HG02623 (cell line): ENCODE data around the gene SNX25.
"Not testable (repeated sequence)": the region's sequence is repeated elsewhere in the genome, so short reads cannot be mapped to it uniquely, and the experiment has no call there.

Experiments used
- ATAC-seq: cut with Tn5 transposase; IDR thresholded peaks from one replicate; pipeline ENCODE4 v1.9.1; 2021; ENCODE audit warnings: moderate library complexity; ENCODE audit not compliant: unreplicated experiment

SNX25 gene

DNA sequence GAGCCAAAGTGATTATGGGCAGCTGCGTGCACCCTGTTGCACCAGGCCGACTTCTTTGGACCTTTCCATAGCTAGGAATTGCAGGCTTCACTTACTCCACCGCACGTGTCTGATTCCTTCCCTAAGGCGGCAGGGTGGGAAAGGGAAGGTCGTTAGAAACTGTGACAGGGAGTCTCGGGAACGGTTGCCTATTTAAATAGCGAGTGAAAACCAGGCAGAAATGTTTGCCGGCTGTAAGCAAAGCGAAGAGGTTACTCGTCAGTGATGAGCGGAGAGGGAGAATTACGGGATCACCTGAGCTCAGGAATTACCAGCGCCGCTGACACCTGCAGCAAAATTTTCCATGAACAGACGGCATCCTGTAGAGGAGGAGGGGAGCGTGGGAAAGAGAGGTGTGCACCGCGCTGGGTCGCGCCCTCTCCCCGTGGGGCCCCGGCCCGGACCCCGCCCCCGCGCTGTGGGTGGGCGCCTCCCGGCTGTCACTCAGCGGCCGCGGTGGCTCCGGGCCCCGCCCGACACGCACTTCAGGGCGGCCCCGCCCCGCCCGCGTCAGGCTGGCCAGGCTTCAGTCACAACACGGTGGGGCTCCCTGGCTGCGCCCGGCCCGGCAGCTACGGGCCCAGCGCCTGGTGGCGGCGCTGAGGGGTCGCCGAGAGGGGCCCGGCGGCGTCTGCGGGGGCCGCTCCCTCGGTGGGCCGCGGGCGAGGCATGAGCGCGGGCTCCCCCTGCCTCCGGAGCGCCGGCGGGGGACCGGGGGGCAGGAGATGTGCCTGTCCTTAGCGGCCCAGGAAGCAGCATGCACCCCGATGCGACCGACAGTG is at the start of gene SNX25:
SNX25 (plus strand) TSS at position 568 of the 821 bp plus-strand sequence; CDS start at position 797, 229 bp downstream.
- ATAC-seq: peak; percentile 68

DNA sequence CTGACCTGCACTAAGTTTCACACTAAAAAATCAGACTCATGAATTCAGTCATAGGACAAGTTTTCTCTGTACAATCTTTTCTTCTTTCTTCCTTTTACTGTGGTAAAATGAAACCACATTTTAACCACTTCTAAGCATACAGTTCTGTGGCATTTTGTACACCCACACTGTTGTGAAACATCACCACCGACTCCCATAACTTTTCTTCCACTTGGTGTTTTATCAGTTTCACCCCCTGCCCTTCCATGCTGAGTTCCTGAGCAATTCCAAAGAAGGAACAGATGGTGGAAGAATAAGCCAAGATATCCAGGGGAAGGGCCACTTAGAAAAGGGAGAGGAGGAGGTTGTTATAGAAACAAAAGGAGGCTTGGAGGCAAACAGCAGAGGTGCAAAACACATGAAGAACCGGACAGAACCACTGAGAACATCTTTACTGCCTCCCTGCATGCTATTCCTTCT is 43.8 kb upstream of the SNX25 start:
- ATAC-seq: peak; percentile 97

DNA sequence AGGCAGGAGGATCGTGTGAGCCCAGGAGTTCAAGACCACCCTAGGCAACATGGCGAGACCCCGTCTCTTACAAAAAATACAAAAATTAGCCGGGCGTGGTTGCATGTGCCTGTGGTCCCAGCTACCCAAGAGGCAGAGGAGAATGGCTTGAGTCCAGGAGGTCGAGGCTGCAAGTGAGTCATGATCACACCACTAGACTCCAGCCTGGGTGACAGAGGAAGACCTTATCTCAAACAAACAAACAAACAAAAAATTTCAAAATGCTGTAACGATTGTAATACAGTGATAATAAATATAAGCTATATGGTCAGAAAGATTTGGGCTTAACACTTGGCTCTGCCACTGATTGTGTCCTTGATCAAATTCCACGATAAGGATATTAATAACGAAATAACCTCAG is 42.2 kb upstream of the SNX25 start:
- no peak for ATAC-seq

DNA sequence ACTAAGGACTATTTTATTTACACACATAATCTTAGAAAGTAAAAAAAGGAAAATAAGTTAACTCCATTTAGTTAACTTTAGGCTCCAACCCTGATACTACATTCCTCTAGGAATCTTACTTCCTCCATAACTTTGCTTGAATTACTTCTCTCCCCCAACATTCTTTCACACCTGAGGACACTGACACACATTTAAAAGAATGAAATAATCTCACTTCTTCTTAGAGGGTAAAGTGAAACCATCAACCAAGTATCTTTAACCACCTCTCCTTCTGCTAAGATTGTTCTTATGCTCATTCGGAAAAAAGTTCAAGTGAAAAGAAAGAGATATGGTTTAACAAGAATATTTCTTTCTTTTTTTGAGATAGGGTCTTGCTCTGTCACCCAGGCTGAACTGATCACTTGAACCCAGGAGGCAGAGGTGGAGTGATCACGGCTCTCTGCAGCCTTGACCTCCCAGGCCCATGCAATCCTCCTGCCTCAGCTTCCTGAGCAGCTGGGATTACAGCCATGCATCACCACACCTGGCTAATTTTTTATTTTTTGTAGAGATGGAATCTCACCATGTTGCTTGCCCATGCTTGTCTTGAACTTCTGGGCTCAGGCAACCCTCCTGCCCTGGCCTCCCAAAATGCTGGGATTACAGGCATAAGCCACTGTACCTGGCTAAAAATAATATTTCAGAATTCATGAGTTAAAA is 37.9 kb upstream of the SNX25 start:
- ATAC-seq: peak; percentile 80

DNA sequence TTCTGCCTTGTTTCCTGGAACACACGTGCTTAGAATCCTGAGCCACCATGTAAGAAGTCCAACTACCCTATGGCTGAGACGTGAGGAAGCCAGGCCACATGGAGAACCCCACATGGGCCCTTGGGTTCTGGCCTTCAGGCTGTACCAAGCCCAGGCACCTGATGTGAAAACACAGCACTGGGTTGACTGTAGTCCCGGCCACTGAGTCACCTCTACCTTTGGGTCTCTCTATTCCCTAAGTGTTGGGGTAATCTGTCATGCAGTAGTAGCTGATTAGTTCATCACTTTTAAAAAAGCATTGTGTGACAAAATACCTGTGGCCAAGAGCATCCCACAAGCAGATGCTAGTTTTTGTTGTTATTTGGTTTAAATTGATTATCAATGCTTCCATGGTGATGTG is 29.9 kb upstream of the SNX25 start:
- ATAC-seq: no peak

DNA sequence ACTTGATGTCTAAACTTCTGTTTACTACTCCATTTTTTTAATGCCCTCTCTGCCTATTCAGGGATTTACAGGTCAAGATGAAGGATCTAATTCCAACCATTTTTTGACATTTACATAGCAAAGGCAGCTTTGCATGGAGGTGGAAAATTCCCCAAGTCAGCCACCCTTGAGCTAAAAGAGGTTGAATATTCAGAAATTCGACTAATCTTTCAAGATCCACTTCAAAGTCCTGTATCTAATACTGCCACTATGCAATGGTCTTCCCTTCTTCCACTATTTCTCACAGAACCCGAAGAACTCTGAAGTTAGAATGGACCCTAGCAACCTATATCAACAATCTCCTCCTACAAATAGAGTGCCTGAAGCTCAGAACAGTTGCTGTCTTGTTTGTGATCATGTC is 27.2 kb upstream of the SNX25 start:
- no peak for ATAC-seq

DNA sequence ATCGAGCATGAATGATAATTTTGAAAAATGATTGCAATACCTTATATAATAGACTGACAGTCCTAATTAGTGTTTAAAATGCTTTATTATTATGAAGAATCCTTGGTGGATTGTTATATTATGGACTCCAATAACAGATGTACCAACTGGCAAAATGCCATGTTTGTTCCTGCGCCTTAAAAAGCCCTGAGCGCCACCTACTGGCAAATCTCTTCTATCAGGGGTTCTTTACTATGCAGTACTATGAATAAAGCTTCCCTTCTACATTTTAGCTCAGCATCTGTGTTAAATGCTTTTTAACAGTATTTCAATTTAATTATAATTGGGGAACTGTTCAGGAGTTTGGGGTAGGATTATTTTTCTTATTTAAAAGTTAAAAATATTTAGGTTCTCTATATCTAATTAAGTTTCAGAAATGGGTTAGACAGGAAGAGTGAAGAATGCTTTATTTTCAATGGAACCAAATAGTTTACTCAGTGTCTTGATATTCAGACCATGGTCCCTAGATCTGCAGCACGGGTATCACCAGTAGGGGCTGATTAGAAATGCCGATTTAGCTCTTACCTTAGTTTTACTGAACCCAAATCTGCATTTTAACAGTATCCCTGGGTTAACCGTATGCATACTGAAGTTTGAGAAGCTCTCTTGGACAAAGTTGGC is 25.6 kb upstream of the SNX25 start:
- peak; percentile 57 for ATAC-seq

DNA sequence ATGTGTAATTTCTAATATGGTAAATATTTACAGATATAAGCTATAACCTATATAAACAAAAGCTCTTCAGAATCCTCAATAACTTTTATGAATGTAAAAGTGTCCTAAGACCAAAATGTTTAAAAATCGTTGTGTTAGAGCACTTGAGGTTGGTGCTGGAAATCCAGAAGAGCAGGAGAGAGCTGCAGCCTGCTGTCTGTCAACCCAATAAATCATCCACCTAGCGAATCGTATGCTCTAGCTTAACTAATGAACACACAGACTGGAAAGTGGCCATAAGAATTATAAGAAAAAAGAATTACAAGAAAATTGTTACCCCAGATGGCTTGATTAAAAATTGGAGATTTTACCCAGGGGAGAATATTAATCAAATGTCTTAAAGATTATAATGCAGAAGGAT is 22.6 kb upstream of the SNX25 start:
- ATAC-seq: no peak

DNA sequence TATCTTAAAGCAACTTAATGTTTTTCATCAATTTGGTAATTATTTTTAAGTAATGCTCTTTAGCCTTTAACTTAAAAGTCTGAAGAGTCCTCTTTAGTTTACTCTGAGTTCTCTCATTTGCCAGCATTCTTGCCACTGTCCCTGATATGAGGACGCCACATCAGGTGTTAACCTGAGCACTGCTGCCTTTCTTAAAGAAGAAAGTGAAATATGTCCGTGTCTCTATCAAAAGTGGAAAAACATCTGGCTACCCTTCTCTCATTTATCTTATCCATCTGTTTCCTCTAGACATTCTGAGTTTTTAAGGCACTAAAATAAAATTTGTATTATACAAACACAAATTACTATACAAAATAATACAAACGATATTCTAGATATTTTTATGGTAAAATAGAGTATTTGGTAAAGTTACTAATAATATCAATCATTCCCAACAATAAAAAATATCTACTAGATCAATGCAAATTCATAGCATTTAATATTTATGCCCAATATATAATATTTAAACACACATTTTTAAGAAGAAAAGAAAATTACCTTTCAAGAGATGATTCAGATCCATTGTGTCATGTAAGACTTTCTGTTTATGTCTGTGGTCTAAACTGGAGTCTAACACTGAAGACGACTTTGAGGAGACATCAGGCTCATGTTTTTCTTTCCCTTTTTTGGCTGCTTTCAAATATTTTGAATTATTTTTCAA is 19.6 kb upstream of the SNX25 start:
- ATAC-seq: no peak

DNA sequence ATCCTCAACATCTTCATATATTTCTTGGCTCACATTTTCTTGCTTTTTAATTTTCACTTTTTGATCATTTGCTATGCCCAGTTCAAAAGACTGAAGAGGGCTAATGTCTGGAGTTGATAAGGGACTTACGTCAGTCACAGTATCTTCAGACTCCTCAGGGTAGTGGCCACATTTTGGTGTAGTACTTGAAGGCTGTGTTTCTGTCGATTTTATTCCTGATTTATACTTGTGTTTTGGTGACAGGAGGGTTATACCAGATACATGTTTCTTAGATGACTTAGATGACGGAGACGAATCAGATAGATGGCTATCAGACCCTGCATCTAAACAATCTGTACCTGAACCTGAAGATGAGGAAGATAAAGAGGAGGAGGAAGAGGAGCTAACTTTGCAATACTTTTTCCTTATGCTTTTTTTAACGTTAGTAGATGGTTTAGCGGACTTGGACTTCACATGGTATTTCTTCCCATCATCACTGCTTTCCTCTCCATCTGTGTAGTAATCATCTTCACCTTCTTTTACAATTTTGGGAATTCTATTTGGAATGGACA is 19.0 kb upstream of the SNX25 start:
- no peak for ATAC-seq

DNA sequence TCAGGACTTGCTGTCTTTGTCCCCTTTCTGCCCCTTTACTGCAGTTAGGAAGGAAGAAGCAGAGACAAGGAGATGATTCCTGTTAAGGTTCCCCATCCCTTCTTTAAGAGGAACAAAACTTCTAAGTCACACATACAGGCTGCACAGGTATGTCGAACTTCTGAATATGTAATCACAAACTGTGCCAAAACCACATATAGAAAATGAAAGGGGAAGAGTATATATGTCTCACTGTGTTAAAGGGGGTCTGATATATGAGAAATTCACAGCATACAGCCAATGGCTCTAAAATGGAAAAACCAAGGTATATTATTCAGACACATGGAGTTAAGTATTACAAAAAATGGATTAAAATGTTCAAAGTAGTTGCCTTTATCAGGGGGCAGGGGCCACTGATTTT is 17.3 kb upstream of the SNX25 start:
- peak; percentile 83 for ATAC-seq

DNA sequence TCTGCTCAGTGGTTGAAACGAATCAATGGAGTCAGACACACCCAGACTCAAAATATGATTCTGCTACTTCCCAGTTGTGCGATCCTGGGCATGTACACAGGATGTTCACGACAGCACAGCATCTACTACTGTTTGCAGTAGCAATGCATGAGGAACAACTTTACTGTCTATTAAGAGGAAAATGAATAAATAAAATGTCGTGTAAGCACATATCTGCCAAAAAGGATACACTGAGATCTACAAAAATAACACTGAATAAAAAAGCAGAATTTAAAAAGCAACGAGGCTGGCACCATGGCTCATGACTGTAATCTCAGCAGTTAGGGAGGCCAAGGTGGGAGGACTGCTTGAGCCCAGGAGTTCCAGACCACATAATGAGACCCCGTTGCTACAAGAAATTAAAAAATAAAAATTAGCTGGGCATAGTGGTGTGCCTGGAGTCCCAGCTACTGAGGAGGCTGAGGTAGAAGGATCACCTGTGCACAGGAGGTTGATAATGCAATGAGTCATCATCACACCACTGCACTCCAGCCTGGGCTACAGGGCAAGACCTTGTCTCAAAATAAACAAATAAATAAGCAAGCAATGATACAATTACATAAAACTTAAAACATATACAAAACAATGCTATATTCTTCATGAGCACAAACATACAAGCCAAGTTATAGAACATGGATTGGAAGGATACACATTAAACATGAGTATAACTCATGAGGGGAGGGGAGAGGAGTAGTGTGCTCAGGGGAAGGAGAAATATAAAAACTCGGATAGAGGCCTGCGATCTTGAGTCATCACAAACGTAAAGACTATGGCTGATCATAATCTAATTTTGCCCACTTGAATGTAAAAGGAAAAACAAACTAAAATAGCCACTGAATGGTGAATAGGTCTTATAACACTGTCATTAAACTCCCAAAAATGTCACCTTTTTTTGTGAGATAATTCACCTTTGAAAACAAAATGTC is 14.2 kb upstream of the SNX25 start:
- no peak for ATAC-seq

DNA sequence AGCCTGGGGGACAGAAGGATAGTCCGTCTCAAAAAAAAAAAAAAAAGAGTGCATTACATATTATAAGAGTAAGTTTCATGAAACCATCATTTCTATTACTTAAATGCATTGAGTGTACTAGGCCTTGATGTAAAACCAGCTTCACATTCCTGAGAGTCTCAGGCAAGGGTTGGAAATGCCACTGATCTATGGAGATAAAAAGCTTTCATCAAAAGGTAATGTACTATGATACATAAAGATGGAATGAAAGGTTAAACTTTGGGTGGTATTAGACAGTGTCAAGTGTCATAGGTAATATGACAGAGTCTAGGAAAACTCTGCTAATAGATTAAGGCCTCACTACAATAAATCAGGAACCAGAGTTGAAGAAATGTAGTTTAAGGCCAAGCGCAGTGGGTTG is 13.0 kb upstream of the SNX25 start:
- ATAC-seq: no peak

DNA sequence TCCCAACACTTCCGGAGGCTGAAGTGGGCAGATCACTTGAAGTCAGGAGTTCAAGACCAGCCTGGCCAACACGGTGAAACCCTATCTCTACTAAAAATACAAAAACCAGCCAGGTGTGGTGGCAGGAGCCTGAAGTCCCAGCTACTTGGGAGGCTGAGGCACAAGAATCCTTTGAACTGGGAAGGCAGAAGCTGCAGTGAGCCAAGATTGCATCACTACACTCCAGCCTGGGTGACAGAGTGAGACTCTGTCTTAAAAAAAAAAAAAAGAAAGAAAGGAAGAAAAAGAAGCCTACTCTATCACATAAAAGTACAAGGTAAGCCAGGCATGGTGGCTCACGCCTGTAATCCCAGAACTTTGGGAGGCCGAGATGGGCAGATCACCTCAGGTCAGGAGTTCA is 11.2 kb upstream of the SNX25 start:
- ATAC-seq: not testable (repeated sequence)

DNA sequence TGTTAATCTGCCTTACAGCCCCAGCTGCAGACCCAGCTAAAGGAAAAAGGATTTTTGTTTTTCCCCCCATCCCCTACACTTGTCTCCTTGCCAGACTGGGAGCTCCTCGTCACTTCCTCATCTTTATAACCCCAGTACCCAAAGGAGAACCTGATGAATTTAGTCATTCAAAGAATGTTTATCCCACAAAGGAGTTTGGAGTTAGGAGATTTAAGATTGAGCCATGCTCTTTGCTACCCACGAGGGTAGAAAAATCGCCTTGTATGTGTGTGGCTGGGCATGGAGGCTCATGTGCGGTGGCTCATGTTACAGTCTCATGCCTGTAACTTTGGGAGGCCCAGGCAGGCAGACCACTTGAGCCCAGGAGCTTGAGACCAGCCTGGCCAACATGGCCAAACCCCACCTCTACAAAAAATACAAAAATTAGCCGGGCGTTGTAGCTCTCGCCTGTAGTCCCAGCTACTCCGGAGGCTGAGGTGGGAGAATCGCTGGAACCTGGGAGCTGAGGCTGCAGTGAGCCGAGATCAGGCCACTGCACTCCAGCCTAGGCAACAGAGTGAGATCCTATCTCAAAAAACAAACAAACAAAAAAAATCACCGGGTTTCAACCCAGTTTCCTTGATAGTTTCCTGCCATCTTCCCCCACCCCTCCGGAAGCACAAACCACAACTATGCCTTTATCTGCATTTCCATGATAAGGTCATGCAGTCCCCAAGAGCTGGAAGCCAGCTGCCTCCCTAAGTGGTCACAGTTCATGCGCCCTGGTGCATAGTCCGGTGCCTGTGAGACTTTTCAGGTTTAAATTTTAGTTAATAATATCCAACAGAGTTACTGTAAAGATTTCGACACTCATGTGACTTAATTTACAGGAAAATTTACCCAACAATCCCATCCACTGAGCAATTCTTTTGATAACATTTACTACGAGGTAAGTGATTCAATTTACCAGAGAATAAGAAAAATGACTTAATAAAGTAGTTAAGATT is 7.1 kb upstream of the SNX25 start:
- ATAC-seq: no peak

DNA sequence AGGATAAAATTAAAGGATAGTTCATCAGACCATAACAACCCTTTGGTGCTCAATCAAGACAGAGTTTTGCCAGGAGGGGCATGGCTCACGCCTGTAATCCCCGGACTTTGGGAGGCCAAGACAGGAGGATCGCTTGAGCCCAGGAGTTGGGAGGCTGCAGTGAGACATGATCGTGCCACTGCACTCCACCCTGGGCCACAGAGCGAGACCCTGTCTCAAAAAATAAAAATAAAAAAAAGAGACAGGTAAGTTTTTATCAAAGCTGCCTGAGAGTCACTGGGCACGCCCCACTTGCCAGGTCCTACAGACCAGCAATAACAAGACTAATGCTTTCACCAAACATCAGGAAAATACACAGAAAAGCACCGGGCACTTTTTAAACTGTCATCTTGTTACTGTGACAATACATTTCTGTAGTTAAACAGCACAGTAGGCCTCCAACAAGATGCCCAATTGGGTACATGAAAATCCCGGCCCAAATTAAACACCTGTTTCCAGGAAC is 6.4 kb upstream of the SNX25 start:
- ATAC-seq: no peak

DNA sequence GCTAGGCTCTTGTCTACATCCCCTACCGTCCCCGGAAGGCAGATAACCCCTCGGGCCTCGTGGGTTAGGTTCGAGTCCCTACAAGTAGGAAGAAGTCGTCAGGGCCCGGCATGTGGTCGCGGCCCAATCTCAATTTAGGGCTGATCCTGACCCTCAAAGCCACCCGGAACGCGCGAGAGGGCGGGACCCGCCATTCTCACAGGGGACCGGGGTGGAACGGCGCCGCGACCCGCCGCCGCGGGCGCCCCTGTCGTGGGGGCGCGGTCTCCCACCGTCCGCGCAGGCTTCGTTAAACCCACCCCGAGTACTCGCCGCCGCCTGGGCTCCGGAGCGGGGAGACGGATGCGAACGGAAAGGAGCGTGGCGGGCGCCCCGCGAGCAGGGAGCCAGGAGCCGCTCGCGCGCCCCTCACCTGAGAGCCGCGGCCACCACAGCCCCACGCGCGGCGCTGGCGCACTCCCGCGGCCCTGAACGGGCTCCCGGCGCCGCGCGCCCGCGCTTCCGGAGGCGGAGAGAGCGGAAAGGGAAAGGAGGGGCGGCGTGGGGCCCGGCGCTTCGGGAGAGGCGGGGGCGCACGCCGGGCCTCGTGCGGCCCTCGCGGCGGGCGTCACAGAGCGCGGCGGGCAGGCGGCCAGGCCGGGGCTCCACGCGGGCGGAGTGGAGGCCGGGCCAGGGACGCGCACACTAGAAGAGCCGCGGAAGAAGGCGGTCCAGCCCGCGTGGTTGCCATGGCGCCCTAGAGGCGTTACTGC is 5.7 kb upstream of the SNX25 start, which contains the start of gene CFAP97:
CFAP97 (minus strand) TSS at position 515 of the 752 bp plus-strand sequence. CDS start 12,804 bp downstream, outside the sequence.
- ATAC-seq: peak; percentile 75
